ENCODE data around the gene ACACA. TPM values are rescaled to one million over a fixed set of nuclear protein-coding genes. Genes with fewer than 3 reads are reported as not detected.

Gene ACACA
- total RNA-seq, 3 donors from 2014 or later (not counting 1 experiment from before 2014, with no cell fraction given): 22.9 to 23.9 (median 23.6) TPM

GRCh38 chr17:37197336-37197735 is 209.3 kb downstream of the ACACA start:
- H3K36me3 Mint-ChIP-seq: no peaks in the 10 kb centered on the region
- H3K4me3 ChIP-seq (ENCODE audit: low read length): no peak overlapping the region
- no peaks in the 10 kb centered on the region for H3K4me1 ChIP-seq (ENCODE audit: control insufficient read depth, insufficient read depth, low read length)
- H3K27ac Mint-ChIP-seq: no peak overlapping the region
- H3K9me3 ChIP-seq (ENCODE audit: control insufficient read depth, insufficient read depth, low read length): no peaks in the 10 kb centered on the region
- no peaks in the 10 kb centered on the region for H3K27me3 ChIP-seq (ENCODE audit: control insufficient read depth, insufficient read depth, low read length)
- H3K9me3 Mint-ChIP-seq: no peaks in the 10 kb centered on the region
- H3K27ac ChIP-seq (ENCODE audit: low read length): no peak overlapping the region
- H3K36me3 ChIP-seq (ENCODE audit: control insufficient read depth, insufficient read depth, low read length): peaks cover 3% of the 10 kb centered on the region
- H3K27me3 Mint-ChIP-seq (ENCODE audit: low read depth in 2 of 2): no peaks in the 10 kb centered on the region
- no peak for DNase-seq
- no peaks in the 10 kb centered on the region for H3K4me1 Mint-ChIP-seq
- TF ChIP-seq CTCF (IDR thresholded peaks at IDR 0.05): no peak
- intact Hi-C loops (cut with micrococcal nuclease): no loop called here
- no peak overlapping the region for H3K4me3 Mint-ChIP-seq
- no CpG with 5 or more reads among the region's 2 CpGs for WGBS (ENCODE audit: insufficient coverage)
- no peak for ATAC-seq

- H3K9me3 ChIP-seq (ENCODE audit: control insufficient read depth, insufficient read depth, low read length): no peaks in the 10 kb centered on the region
- no peak for TF ChIP-seq CTCF (IDR thresholded peaks at IDR 0.05)
- H3K4me1 ChIP-seq (ENCODE audit: control insufficient read depth, insufficient read depth, low read length): no peaks in the 10 kb centered on the region
- peaks cover 11% of the 10 kb centered on the region for H3K36me3 ChIP-seq (ENCODE audit: control insufficient read depth, insufficient read depth, low read length)
- H3K9me3 Mint-ChIP-seq: no peaks in the 10 kb centered on the region
- WGBS (ENCODE audit: insufficient coverage): 100% methylated on average over 1 of the region's 1 CpG
- H3K4me1 Mint-ChIP-seq: no peaks in the 10 kb centered on the region
- DNase-seq (no peak), ATAC-seq (no peak)
- H3K4me3 Mint-ChIP-seq: no peak overlapping the region
- H3K27me3 Mint-ChIP-seq (ENCODE audit: low read depth in 2 of 2): no peaks in the 10 kb centered on the region
- no peaks in the 10 kb centered on the region for H3K36me3 Mint-ChIP-seq
- intact Hi-C loops (cut with micrococcal nuclease): no loop called here
- H3K27ac Mint-ChIP-seq: no peak overlapping the region
- no peaks in the 10 kb centered on the region for H3K27me3 ChIP-seq (ENCODE audit: control insufficient read depth, insufficient read depth, low read length)
- no peak overlapping the region for H3K4me3 ChIP-seq (ENCODE audit: low read length)
- H3K27ac ChIP-seq (ENCODE audit: low read length): no peak overlapping the region
Observed at GRCh38 chr17:37194208-37194607, 212.4 kb downstream of the ACACA start.

GRCh38 chr17:37191219-37191618 is 215.4 kb downstream of the ACACA start:
- ATAC-seq (no peak), DNase-seq (no peak)
- Histone ChIP-seq H3K4me1 (ENCODE audit: control insufficient read depth, insufficient read depth, low read length) (no peaks in the 10 kb centered on the region), H3K9me3 (ENCODE audit: control insufficient read depth, insufficient read depth, low read length) (no peaks in the 10 kb centered on the region), H3K36me3 (ENCODE audit: control insufficient read depth, insufficient read depth, low read length) (peaks cover 22% of the 10 kb centered on the region), H3K27me3 (ENCODE audit: control insufficient read depth, insufficient read depth, low read length) (no peaks in the 10 kb centered on the region), H3K27ac (ENCODE audit: low read length) (no peak overlapping the region), H3K4me3 (ENCODE audit: low read length) (no peak overlapping the region)
- WGBS (ENCODE audit: insufficient coverage): no CpG with 5 or more reads among the region's 2 CpGs
- no peak for TF ChIP-seq CTCF (IDR thresholded peaks at IDR 0.05)
- intact Hi-C loops (cut with micrococcal nuclease): no loop called here
- Mint-ChIP-seq H3K9me3 (no peaks in the 10 kb centered on the region), H3K4me3 (no peak overlapping the region), H3K36me3 (no peaks in the 10 kb centered on the region), H3K4me1 (no peaks in the 10 kb centered on the region), H3K27me3 (ENCODE audit: low read depth in 2 of 2) (no peaks in the 10 kb centered on the region), H3K27ac (no peak overlapping the region)

- no peak overlapping the region for H3K4me3 Mint-ChIP-seq
- no peaks in the 10 kb centered on the region for H3K27me3 ChIP-seq (ENCODE audit: control insufficient read depth, insufficient read depth, low read length)
- no peak overlapping the region for H3K4me3 ChIP-seq (ENCODE audit: low read length)
- no peaks in the 10 kb centered on the region for H3K9me3 Mint-ChIP-seq
- H3K9me3 ChIP-seq (ENCODE audit: control insufficient read depth, insufficient read depth, low read length): no peaks in the 10 kb centered on the region
- H3K4me1 Mint-ChIP-seq: no peaks in the 10 kb centered on the region
- H3K36me3 Mint-ChIP-seq: no peaks in the 10 kb centered on the region
- intact Hi-C loops (cut with micrococcal nuclease): no loop called here
- no peak for TF ChIP-seq CTCF (IDR thresholded peaks at IDR 0.05)
- no peak for ATAC-seq
- H3K4me1 ChIP-seq (ENCODE audit: control insufficient read depth, insufficient read depth, low read length): no peaks in the 10 kb centered on the region
- no peak for DNase-seq
- H3K27me3 Mint-ChIP-seq (ENCODE audit: low read depth in 2 of 2): no peaks in the 10 kb centered on the region
- H3K36me3 ChIP-seq (ENCODE audit: control insufficient read depth, insufficient read depth, low read length): peaks cover 25% of the 10 kb centered on the region
- H3K27ac ChIP-seq (ENCODE audit: low read length): no peak overlapping the region
- H3K27ac Mint-ChIP-seq: no peak overlapping the region
Observed at GRCh38 chr17:37190493-37190892, 216.1 kb downstream of the ACACA start.
